ENCODE data around the gene TESK2.
"Not testable (repeated sequence)": the region's sequence is repeated elsewhere in the genome, so short reads cannot be mapped to it uniquely, and the experiment has no call there.

TESK2 gene

GRCh38 chr1:45473302-45473701, 17.7 kb downstream of the TESK2 start:
- DNase-seq: no peak

GRCh38 chr1:45470306-45470798, 20.6 kb downstream of the TESK2 start:
- no peak for DNase-seq

- DNase-seq: not testable (repeated sequence)
Measured at GRCh38 chr1:45467353-45467752, 23.6 kb downstream of the TESK2 start.

GRCh38 chr1:45465277-45465676, 25.7 kb downstream of the TESK2 start:
- DNase-seq: no peak

- DNase-seq: no peak
Measured at GRCh38 chr1:45458894-45459293, 32.1 kb downstream of the TESK2 start.

GRCh38 chr1:45456531-45456930, 34.4 kb downstream of the TESK2 start:
- DNase-seq: no peak

GRCh38 chr1:45455162-45455561, 35.8 kb downstream of the TESK2 start:
- no peak for DNase-seq

GRCh38 chr1:45454464-45454863, 36.5 kb downstream of the TESK2 start:
- no peak for DNase-seq

GRCh38 chr1:45452503-45452902, 38.5 kb downstream of the TESK2 start:
- DNase-seq: no peak

GRCh38 chr1:45448357-45448756, 42.6 kb downstream of the TESK2 start:
- no peak for DNase-seq

- DNase-seq: no peak
Measured at GRCh38 chr1:45446950-45447672, 43.9 kb downstream of the TESK2 start.

- no peak for DNase-seq
Measured at GRCh38 chr1:45446530-45446929, 44.4 kb downstream of the TESK2 start.

- no peak for DNase-seq
Measured at GRCh38 chr1:45444609-45445131, 46.3 kb downstream of the TESK2 start.

GRCh38 chr1:45443580-45444446, 47.1 kb downstream of the TESK2 start:
- DNase-seq: no peak

- DNase-seq: peak; percentile 5
Measured at GRCh38 chr1:45442272-45442671, 48.7 kb downstream of the TESK2 start.

GRCh38 chr1:45437323-45437722, 53.6 kb downstream of the TESK2 start:
- DNase-seq: no peak

- no peak for DNase-seq
Measured at GRCh38 chr1:45430490-45430889, 60.5 kb downstream of the TESK2 start.

GRCh38 chr1:45429561-45430159, 61.3 kb downstream of the TESK2 start:
- no peak for DNase-seq

- no peak for DNase-seq
Measured at GRCh38 chr1:45423906-45424678, 66.9 kb downstream of the TESK2 start.

GRCh38 chr1:45421935-45422334, 69.0 kb downstream of the TESK2 start:
- no peak for DNase-seq

GRCh38 chr1:45414746-45415145, 76.2 kb downstream of the TESK2 start:
- DNase-seq: no peak

- no peak for DNase-seq
Measured at GRCh38 chr1:45412899-45413298, 78.1 kb downstream of the TESK2 start.

- DNase-seq: no peak
Measured at GRCh38 chr1:45411510-45411899, 79.5 kb downstream of the TESK2 start.
